BE2C (cell line): ENCODE data around the gene ANKRD33B.
"Not testable (repeated sequence)": the region's sequence is repeated elsewhere in the genome, so short reads cannot be mapped to it uniquely, and the experiment has no call there.

Experiments
- DNase-seq: peaks from one replicate; pipeline ENCODE4 v3.0.0-alpha.2; 2020
- H3K27me3 ChIP-seq: fragments of 250-450 bp; sonication (Bioruptor Pico); 2 replicates; pipeline ENCODE4 v1.5.1; 2020; ENCODE audit warnings: mild to moderate bottlenecking
- H3K36me3 ChIP-seq: fragments of 250-450 bp; sonication (Bioruptor Pico); 2 replicates; pipeline ENCODE4 v1.5.1; 2020; ENCODE audit warnings: mild to moderate bottlenecking
- H3K4me1 ChIP-seq: fragments of 250-450 bp; sonication (Bioruptor Pico); 2 replicates; pipeline ENCODE4 v1.5.1; 2020
- H3K4me3 ChIP-seq: 2 replicates; pipeline ENCODE4 v1.5.1; 2011; ENCODE audit warnings: low read depth, low read length
- H3K9me3 ChIP-seq: fragments of 250-450 bp; sonication (Bioruptor Pico); 2 replicates; pipeline ENCODE4 v1.5.1; 2020
- CTCF ChIP-seq: IDR thresholded peaks from 2 replicates; pipeline ENCODE4 v1.5.1; 2012; ENCODE audit warnings: mild to moderate bottlenecking, low read depth, low read length

Gene ANKRD33B

GRCh38 chr5:10634050-10634449 is 70.2 kb downstream of the ANKRD33B start:
- no peaks in the 10 kb centered on the region for H3K36me3 ChIP-seq
- H3K9me3 ChIP-seq, result no peaks in the 10 kb centered on the region
- no peaks in the 10 kb centered on the region for H3K4me1 ChIP-seq
- no peak for TF ChIP-seq CTCF
- DNase-seq, result no peak
- H3K4me3 ChIP-seq, result no peak overlapping the region
- H3K27me3 ChIP-seq, result no peaks in the 10 kb centered on the region

GRCh38 chr5:10634562-10634961 is 70.7 kb downstream of the ANKRD33B start:
- no peaks in the 10 kb centered on the region for H3K4me1 ChIP-seq
- no peaks in the 10 kb centered on the region for H3K9me3 ChIP-seq
- no peak for TF ChIP-seq CTCF
- DNase-seq, result no peak
- no peaks in the 10 kb centered on the region for H3K36me3 ChIP-seq
- H3K4me3 ChIP-seq, result no peak overlapping the region
- H3K27me3 ChIP-seq, result no peaks in the 10 kb centered on the region

DNA sequence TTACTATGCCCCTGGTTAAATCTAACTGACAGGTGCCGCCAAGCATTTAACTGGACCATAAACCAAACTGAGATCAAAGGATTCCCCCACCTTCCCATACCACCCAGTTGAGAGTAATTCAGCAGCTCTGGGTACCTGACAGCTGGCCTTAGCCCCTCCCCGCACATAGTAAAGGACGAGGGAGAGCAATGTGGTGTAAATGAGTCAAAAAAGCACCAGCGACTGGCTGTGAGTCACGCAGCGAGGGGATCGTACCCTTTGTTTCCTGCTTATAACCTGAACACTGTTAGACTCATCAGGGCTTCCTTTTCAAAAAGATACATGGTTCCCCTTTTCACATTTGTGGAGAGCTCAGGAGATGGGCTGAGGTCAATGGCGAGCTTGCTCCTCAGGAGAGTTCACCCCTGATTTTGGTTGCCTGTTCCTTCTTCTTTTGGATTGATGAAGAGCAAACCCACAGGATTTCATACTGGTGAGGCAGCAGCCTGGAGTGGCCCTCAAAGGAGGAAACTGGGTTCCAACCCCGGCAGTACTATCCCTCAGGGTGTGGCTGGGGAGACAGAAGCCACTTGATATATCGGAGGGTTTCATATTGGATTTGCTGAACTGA is 71.5 kb downstream of the ANKRD33B start:
- Histone ChIP-seq H3K4me1 (no peaks in the 10 kb centered on the region), H3K36me3 (no peaks in the 10 kb centered on the region), H3K4me3 (no peak overlapping the region), H3K27me3 (no peaks in the 10 kb centered on the region), H3K9me3 (no peaks in the 10 kb centered on the region)
- no peak for TF ChIP-seq CTCF
- no peak for DNase-seq

- no peak for DNase-seq
- H3K27me3 ChIP-seq, result no peaks in the 10 kb centered on the region
- no peaks in the 10 kb centered on the region for H3K36me3 ChIP-seq
- no peaks in the 10 kb centered on the region for H3K9me3 ChIP-seq
- H3K4me1 ChIP-seq, result no peaks in the 10 kb centered on the region
- H3K4me3 ChIP-seq, result no peak overlapping the region
- TF ChIP-seq CTCF, result no peak
Measured at GRCh38 chr5:10635867-10636350, 72.0 kb downstream of the ANKRD33B start.

- Histone ChIP-seq H3K36me3 (no peaks in the 10 kb centered on the region), H3K4me3 (no peak overlapping the region), H3K4me1 (no peaks in the 10 kb centered on the region), H3K9me3 (no peaks in the 10 kb centered on the region), H3K27me3 (no peaks in the 10 kb centered on the region)
- DNase-seq, result no peak
- no peak for TF ChIP-seq CTCF
Measured at GRCh38 chr5:10636363-10637142, 72.7 kb downstream of the ANKRD33B start.

- Histone ChIP-seq H3K27me3 (no peaks in the 10 kb centered on the region), H3K4me3 (no peak overlapping the region), H3K4me1 (no peaks in the 10 kb centered on the region), H3K36me3 (no peaks in the 10 kb centered on the region), H3K9me3 (no peaks in the 10 kb centered on the region)
- TF ChIP-seq CTCF, result no peak
- no peak for DNase-seq
Measured at GRCh38 chr5:10637944-10638343, 74.1 kb downstream of the ANKRD33B start.

GRCh38 chr5:10638723-10639122 is 74.9 kb downstream of the ANKRD33B start:
- H3K4me1 ChIP-seq, H3K4me3 ChIP-seq, H3K36me3 ChIP-seq, H3K9me3 ChIP-seq, DNase-seq, H3K27me3 ChIP-seq: not testable (repeated sequence)
